Lower lobe of right lung (tissue), 2 donors: ENCODE data around the gene CPE. TPM values are rescaled to one million over a fixed set of nuclear protein-coding genes. Genes with fewer than 3 reads are reported as not detected.

Experiments used
- ATAC-seq, 2 donors: fragments of 200-7000 bp; cut with Tn5 transposase; one replicate each; pipeline ENCODE4 v1.9.1; 2020 to 2022; ENCODE audit warnings: mild to moderate bottlenecking in 2 of 2, moderate library complexity in 2 of 2
- DNase-seq: peaks from one replicate; pipeline ENCODE4 v3.0.0-alpha.2; 2020
- H3K27ac ChIP-seq: fragments of 200-600 bp; one replicate; pipeline ENCODE4 v1.8.0; 2022
- H3K27me3 ChIP-seq: fragments of 200-600 bp; one replicate; pipeline ENCODE4 v1.8.0; 2022; ENCODE audit warnings: low read depth
- H3K36me3 ChIP-seq: fragments of 200-600 bp; one replicate; pipeline ENCODE4 v1.8.0; 2022; ENCODE audit warnings: mild to moderate bottlenecking
- H3K4me1 ChIP-seq: fragments of 200-600 bp; one replicate; pipeline ENCODE4 v1.8.0; 2022
- H3K4me3 ChIP-seq: fragments of 200-600 bp; one replicate; pipeline ENCODE4 v1.8.0; 2022; ENCODE audit warnings: mild to moderate bottlenecking
- H3K9me3 ChIP-seq: fragments of 200-600 bp; one replicate; pipeline ENCODE4 v1.8.0; 2022
- intact Hi-C: fragments of 100-400 bp; cut with DNase I; formaldehyde crosslinking; loops from one replicate; pipeline ENCODE4 v1.11.0; 2022
- total RNA-seq: library from RNA; stranded (reverse); fragmentation: NEBNext Ultra II Directional; extraction: Animal tissue kit (Norgen Biotek cat#: 25700); gene quantifications from one replicate; pipeline ENCODE4 v1.2.1, GENCODE V29; 2021
- TF ChIP-seq, protein P1 (sequence below): fragments of 200-600 bp; IDR thresholded peaks from one replicate; pipeline ENCODE4 v1.8.0; 2022; ENCODE audit warnings: antibody characterized with exemption, mild to moderate bottlenecking
- donor health status: DM: no; HTN: yes; CAD: no; lungs with severe emphysema.

Gene CPE
- total RNA-seq, 1 donor from 2014 or later = 36.9 TPM

DNA sequence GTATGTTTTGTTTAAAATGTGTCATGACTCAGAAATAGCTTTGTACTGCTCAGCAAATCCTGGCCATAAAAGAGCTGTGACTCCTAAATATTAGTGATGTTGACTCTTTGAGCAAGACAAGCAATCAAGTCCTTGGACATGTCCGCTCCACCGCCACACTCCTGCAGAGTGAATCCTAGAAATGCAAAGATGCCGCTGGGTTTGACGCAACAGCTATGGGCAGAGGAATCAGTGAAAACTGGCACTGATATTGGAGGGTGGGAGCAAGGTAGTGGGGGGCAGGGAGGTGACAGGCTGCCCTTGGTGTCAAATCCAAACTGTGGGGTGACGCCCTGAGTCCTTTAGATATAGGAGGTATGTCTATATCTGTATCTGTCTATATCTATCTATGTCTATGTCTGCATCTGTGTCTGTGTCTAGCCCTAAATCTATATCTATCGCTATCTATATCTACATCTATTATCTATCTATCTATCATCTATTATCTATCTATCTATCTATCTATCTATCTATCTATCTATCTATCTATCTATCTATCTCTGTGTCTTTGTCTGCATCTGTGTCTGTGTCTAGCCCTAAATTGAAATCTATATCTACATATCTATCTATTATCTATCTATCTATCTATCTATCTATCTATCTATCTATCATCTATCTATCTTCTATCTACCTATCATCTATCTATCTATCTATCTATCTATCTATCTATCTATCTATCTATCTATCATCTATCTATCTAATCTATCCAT, 129.7 kb downstream of the CPE start:
- TF ChIP-seq, protein P1, sequence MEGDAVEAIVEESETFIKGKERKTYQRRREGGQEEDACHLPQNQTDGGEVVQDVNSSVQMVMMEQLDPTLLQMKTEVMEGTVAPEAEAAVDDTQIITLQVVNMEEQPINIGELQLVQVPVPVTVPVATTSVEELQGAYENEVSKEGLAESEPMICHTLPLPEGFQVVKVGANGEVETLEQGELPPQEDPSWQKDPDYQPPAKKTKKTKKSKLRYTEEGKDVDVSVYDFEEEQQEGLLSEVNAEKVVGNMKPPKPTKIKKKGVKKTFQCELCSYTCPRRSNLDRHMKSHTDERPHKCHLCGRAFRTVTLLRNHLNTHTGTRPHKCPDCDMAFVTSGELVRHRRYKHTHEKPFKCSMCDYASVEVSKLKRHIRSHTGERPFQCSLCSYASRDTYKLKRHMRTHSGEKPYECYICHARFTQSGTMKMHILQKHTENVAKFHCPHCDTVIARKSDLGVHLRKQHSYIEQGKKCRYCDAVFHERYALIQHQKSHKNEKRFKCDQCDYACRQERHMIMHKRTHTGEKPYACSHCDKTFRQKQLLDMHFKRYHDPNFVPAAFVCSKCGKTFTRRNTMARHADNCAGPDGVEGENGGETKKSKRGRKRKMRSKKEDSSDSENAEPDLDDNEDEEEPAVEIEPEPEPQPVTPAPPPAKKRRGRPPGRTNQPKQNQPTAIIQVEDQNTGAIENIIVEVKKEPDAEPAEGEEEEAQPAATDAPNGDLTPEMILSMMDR = no peak
- Histone ChIP-seq H3K4me3 (no peak overlapping the region), H3K36me3 (no peaks in the 10 kb centered on the region), H3K27ac (no peak overlapping the region), H3K9me3 (no peaks in the 10 kb centered on the region), H3K27me3 (no peaks in the 10 kb centered on the region), H3K4me1 (peaks cover 6% of the 10 kb centered on the region)
- intact Hi-C loops = no loop called here
- ATAC-seq (no peak), DNase-seq (no peak)

DNA sequence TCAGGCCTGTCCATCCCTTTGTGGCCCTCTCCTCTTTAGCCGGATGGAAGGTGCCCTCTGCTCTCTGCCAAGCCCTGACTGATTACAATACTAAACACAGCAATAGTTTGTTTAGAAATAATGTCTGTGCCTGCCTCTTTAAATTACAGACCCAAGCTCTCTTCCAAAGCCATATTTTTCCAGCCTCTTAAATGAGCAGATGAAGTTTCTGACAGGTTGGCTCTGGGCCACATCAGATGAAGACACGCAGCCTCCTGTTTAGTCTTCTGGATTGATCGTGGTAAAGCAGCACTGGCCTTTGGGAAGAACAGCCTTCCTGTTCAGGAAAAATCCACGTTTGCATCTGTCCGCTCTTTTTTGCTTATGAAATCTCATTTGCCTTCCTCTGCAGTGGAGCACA, 133.6 kb downstream of the CPE start:
- Histone ChIP-seq H3K36me3 (no peaks in the 10 kb centered on the region), H3K9me3 (no peaks in the 10 kb centered on the region), H3K4me3 (no peak overlapping the region), H3K27ac (no peak overlapping the region), H3K27me3 (no peaks in the 10 kb centered on the region), H3K4me1 (peaks cover 13% of the 10 kb centered on the region)
- TF ChIP-seq, protein P1 = no peak
- ATAC-seq = no peak
- DNase-seq = no peak
- intact Hi-C loops = no loop called here

DNA sequence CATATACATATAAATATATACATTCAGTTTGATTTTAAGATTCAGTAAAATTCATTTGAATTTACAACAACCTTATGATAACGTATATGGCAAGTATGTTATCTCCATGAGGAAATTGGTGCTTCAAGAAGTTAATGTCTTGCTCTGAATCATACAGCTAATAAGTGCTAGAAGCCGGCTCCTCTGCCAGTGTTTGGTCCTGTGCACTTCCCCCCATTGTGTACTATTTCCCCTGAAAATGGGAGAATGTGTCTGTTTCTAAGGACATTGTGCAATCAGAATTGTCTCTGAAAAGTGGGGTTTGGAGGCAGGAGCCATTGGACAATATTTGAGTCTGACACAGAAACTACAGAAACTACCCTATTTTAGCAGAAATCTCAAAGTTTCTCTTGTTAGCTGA, 135.9 kb downstream of the CPE start:
- DNase-seq (no peak), ATAC-seq (no peak)
- TF ChIP-seq, protein P1 = no peak
- H3K9me3 ChIP-seq = no peaks in the 10 kb centered on the region
- H3K4me3 ChIP-seq = no peak overlapping the region
- H3K36me3 ChIP-seq = no peaks in the 10 kb centered on the region
- H3K4me1 ChIP-seq = peaks cover 13% of the 10 kb centered on the region
- H3K27ac ChIP-seq = no peak overlapping the region
- no peaks in the 10 kb centered on the region for H3K27me3 ChIP-seq
- intact Hi-C loops = no loop called here

DNA sequence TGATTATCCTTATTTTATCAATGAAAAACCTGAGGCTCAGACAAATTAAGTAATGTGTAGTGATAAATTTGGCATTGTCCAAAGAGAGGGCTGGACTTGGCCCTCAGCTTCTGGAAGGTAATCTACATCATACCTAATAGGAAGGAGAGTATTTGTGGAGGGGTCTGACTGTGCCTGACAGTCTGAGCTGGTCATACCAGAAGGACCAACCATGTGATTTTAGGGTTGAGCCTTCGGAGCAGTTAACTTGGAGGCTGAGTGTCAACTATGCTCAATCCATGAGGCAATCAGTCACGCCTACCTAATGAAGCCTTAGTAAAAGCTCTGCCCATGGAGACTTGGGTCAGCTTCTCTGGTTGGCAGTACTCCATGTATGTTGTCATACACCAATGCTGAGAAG, 136.4 kb downstream of the CPE start:
- no peaks in the 10 kb centered on the region for H3K36me3 ChIP-seq
- no peak for DNase-seq
- H3K4me1 ChIP-seq = peaks cover 13% of the 10 kb centered on the region
- no peak overlapping the region for H3K4me3 ChIP-seq
- intact Hi-C loops = no loop called here
- TF ChIP-seq, protein P1 = no peak
- ATAC-seq = peak in 1 of 2 donors; percentile 35
- H3K27me3 ChIP-seq = no peaks in the 10 kb centered on the region
- H3K27ac ChIP-seq = no peak overlapping the region
- no peaks in the 10 kb centered on the region for H3K9me3 ChIP-seq

DNA sequence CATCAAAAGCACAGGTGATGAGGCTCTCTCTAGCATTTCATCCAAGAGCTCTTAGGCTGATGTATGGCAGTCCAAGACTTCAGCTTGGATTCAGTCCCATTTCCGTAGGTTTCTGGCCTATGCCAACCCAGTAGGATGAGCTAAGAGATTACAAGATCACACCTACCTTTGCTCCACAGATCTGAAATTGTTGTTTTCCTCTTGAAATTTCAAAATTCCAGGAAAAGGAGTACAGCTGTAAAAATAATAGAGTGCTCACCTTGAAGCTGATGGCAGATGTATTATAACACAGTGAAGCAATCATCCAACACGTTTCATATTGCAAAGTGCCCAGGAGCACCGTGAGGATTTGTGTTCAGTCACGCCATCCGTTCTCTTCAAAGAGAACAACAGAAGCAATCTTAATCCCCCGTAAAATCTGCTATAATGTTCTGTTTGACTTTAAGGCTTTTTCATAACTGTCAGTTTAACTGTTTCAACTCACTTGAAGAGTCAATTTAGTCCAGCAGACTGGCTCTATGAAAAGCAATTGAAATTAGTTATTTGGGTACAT, 137.5 kb downstream of the CPE start:
- TF ChIP-seq, protein P1 = no peak
- Histone ChIP-seq H3K9me3 (no peaks in the 10 kb centered on the region), H3K4me1 (peaks cover 13% of the 10 kb centered on the region), H3K27ac (no peak overlapping the region), H3K27me3 (no peaks in the 10 kb centered on the region), H3K4me3 (no peak overlapping the region), H3K36me3 (no peaks in the 10 kb centered on the region)
- ATAC-seq (no peak), DNase-seq (no peak)
- intact Hi-C loops = no loop called here
